GM19455 (cell line): ENCODE measurements around the gene DCST2.

Experiments used
- ATAC-seq: cut with Tn5 transposase; IDR thresholded peaks from one replicate; pipeline ENCODE4 v1.9.1; 2021; ENCODE audit not compliant: unreplicated experiment

DCST2 gene

DNA sequence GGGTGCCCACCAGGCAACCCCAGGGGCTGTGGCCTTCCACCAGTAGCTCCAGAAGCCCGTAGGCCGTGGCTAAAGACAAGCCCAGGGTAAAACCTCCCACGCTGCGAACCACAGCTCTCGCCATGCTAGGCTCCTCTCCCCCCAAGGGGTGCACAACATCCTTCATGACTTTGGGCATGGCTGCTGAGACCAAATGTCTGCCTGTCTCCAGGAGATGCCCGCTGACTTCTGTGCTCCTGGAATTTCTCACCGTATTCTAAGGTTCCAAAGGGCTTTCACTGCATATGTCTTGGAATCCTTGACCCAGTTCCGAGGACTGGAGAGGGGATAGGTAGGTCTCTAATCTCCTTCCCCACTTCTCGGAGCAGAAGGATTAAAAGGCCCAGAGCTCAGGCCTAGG lies at the start of gene DCST2, which contains the start of gene DCST1:
TSS of gene DCST2 (minus strand) at position 258 of the 400 bp plus-strand sequence. CDS start at position 178, 80 bp downstream.
TSS of gene DCST1 (plus strand) at position 301 of the 400 bp plus-strand sequence. CDS start 213 bp downstream, outside the sequence.
- no peak for ATAC-seq

DNA sequence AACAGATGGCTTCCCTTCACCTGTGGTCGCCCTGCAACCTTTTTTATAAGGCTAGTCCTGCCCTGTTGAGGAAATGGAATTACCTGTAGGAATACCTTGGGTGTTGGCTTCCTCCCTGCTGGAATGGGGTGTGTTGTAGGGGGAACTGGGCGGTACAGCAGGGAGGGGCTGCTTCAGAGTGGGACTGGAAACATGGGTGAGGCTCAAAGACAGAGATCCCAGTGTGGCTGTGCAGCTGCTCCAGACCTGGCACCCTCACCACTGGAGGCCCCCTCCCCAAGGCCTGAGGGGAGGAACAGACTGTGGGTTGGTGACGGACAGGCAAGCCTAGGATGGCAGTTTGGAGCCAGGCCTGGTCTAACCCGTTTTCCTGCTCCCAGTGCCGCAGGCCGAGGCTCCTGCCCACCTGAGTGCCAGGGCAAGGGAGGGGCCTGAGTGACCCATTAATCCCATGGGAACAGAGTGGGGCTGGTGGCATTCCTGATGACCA lies 49.5 kb upstream of the DCST2 start:
- ATAC-seq = no peak

DNA sequence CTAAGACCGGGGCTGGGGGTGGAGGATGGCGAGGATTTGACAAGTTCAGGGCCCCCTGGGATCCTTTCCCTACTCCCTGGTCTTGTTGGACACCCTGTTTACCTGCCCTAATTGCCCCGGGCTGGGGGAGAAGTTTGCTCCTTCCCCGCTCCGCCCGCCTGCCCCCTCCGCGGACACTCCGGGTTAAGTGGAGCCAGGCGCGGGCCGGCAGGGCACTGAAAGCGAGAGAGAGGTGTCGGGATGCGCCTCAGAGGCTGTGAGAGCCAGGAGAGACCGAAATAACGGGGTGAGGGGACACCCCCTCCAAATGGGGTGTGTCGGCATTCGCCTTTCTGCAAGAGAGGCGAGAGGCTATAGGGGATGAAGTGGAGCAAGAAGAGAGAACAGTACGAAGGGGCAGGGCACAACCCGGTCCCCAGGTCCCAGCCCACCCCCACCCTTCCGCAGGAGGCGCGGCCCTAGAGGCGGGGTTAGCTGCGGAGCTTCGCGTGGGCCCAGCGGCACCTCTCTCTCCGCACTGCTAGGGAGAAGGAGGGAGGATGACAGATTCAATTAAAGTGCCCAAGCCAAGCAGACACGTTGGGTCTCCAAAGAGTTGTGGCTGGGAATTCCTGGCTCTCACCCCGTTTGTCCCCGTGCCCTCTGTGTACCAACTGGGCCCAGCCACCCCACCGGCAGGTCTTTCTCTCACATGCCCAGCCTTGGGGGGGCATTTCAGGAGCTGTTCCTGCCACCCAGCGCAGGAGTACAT lies 48.9 kb upstream of the DCST2 start:
- no peak for ATAC-seq

DNA sequence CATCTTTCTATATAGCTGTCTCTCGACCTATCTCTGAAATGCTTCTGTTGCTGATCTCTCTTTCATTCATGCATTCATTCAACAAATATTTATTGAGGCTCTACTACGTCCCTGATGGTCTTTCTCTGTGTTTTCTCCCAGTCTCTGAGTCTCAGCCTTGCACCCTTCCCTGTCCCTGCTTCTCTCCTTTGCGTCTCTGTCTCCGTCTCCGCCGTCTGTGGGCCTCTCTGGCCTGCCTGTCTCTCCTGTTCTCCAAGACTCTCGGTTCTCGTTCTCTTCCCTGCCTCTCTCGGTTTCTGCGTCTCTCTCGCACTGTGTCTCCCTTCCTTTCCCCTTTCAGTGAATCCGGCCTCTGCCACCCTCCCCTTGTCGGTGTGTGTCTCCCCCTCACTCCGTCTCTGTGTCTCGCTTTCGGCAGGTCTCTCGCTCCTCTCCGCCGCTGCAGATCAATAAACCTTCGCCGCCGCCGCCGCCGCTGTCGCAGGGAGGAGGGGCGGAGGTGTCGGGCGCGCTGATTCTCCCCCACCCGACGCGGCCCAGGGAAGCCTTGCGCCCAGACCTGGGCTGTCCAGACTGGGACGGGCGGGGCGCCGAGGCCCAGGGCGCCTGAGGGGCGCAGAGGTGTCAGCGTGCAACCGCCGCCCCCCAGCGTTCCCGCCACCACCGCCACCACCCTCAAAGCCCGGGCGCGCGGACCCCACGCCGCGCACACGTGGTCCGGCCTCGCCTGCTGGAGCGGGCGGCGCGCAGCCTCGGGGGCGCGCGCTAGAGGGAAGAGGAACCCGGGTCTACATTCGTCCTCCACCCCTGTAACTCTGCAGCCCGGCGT lies 48.1 kb upstream of the DCST2 start:
- ATAC-seq = no peak

DNA sequence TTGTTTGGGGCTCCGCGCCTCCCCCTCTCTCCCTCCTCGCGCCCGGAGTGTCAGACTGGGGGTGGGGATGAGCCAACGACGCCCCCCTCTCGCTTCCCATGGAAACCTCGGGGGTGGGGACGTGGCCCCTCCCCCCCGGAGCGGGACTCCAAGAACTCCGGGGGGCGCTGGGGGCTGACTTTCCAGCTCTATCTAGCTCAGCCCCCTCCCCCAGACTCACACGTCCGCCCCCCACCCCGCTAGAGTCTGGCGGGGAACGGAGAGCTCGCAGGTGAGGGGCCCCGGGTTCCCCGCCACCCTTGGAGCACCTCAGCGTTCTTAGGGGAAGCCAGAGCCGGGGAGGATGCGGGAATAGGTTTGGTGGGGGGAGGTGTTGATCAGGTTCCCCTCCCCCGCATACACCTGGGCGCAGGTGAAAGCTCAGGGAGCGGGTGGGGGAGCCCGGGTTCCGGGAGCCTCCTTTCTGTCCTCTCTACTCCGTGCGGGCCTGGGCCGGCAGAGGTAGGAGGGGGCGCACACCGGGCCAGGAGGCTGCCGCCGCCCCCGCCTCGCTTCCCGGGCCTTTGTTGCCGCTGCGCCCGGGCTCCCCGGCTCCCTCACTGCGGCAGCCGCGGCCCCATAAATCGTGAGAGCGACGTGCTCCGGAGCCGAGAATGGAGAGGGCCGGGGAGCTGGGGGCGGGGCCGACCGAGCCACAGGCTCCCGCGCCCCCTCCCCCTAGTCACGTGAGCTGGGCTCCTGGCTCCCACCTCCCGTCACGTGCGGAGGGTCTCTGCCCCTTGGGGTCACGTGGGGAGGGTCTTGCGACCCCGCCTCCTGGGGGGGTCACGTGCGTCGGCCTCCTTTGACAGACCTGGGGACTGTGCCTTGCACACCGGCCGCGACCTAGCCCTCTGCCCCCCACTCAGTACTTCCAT lies 47.0 kb upstream of the DCST2 start:
- no peak for ATAC-seq

DNA sequence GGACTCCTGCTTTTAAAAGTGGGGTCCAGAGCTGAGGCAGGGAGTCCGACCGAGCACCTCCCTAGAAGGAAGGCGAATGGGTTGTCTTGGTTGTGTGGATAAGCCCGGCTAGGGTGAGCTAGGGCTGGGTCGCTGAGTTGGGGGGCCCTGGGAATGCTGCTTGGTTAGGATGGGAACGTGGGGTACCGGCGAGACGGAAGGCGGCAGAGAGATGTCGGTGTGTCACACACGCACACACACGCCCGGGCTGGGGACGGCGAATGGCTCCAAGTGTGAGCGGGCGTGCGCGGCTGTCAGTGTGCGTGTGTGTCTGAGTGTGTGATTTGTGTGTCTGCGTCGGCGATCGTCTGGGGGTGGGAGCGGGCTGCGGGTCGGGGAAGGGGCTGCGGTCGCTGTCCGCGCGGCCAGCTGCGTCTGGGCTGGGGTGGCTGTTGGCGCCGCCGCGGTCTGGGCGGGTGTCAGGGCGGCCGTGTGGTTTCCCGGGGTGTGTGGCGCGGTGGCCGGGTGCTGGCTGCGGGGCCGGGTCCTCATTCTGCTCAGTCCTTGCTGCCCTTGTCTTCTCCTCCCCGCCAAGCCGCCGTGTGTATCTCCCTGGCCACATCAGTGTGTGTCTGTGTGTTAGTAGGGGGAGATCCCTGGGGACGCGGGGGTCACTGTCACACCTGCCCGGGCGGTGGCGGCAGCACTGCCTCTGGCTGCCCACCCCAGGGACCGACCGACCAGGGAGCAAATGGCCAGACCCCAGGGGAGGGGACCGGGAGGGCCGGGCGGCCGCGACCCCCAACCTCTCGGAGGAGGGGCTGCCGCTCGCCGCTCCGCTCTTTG lies 46.1 kb upstream of the DCST2 start:
- ATAC-seq = no peak

DNA sequence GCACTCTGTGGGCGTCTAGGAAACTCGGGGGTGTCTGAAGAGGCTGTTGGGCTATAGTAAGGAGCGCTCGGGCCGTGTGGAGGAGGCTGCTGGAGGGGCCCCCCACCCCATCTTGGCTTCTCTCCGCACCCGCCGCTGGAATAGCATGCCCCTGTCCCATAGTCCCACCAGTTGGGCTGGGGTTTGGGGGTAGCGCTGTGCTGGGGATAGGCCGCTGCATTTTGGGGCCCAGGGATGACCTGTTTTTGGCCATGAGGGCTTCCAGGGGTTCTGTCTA lies 45.6 kb upstream of the DCST2 start:
- ATAC-seq = no peak

DNA sequence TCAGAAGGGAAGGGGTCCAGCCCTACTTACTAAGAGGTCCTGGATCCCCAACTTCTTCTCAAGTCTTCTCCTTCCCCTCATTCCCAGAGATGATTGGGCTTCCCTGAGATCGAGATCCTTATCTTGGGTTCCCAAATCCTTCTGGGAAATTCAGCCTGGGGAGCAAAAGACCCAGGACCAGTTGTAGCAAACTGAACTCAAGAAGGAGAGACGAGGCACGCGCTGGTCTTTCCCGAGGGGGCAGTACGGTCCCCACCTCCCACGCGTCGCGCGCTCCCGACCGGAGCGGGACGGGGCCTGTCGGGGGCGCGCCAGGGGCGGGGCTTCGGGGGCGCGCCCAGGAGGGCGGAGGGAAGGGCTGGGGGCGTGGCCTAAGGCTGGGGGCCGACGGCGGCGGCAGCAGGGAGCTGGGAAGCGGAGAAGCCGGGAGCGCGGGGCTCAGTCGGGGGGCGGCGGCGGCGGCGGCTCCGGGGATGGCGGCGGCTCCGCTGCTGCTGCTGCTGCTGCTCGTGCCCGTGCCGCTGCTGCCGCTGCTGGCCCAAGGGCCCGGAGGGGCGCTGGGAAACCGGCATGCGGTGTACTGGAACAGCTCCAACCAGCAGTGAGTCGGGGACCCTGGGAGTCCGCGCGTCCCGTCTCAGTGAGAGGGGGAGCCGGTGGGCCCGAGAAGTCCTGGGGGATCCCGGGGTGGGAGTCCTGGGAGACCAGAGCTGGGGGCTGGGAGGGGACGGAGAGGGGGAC lies 45.1 kb upstream of the DCST2 start, which contains the start of gene EFNA3:
TSS of gene EFNA3 (plus strand) at position 369 of the 741 bp plus-strand sequence. CDS start at position 474, 105 bp downstream.
- ATAC-seq = no peak

DNA sequence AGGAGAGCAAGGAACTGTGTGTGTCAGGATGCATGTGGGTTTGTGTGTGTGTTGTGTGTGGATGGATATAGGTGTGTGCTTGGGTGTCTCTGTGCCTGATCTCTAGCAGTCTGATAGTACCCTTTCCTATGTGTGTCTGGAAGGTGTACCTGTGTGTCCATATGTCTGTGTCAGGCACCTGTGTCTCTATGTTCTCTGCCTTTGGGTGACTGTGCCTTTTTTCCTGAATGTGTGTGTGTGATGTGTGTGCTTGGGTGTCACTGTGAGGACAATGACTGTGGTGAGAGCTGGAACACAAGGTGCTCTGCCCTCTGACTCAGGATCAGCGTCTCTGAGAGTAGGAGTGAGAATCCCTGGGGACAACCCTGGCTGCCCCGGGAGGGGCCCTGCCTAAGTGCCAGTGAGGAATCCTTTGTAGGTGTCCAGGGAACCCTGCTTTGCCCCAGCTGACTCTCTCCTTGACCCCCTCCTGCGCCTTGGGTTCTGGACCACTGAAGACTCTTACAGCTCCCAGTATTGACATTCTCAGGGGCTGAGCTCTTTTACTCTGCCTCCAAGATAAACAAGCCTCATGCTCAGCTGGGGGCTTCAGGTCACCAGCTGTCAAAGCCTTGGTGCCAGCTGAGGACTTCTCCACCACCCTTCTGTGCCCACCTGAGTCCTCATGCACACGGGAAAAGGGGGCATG lies 44.3 kb upstream of the DCST2 start:
- ATAC-seq = no peak

DNA sequence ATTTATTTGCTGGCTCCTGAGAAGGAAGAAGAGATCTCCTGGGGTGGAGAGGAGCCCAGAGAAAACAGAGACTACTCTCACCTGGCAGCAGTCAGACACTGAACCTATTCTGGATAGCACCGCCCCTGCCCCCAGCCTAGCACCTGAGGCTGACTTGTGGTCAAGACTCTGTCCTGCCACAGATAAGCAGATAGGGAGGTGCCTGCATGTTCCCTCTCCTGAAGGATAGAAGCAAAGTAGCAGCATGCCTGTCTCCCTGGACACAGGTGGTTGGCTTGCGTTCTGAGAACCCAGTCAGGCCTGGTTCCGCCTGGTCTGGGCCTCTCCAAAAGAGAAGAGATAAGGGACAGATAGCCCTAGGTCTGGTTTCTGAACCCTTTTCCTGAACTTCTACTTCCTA lies 43.8 kb upstream of the DCST2 start:
- no peak for ATAC-seq

DNA sequence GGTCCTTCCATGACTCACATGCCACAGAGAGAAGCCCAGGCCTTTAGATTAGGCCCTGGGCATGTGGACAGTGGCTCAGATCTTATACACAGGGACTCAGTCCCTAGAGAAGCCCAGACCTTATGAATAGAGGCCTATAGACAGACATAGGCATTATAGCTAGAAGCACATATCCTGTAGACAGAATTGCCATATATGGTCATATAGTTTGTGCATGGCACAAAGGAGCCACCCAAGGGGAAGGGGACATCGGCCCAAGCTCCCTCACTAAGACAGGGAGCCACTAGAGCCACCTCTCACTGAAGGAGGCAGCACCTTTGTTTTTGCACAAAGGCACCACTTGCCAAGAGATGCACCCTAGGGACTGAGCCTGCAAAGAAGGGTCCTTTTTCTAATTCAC lies 42.8 kb upstream of the DCST2 start:
- no peak for ATAC-seq

DNA sequence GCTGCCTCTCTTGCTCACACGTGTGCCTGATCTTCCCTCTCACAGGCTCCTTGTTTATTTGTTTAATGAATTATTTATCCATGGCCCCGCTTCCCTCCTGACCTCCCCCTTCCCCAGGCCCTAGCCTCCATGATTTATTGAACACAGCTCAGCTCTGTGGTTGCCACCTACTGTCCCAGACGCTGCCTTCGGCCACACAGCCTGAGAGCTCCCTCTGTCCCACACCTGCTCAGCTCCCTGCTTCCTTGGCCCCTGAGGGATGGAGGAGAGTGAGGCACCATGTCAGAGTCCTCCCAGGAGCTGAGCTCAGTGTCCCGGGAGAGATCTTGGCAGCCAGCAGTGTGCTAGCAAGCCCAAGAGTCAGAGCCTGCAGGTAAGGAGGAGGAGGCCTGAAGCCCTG lies 42.0 kb upstream of the DCST2 start:
- no peak for ATAC-seq

DNA sequence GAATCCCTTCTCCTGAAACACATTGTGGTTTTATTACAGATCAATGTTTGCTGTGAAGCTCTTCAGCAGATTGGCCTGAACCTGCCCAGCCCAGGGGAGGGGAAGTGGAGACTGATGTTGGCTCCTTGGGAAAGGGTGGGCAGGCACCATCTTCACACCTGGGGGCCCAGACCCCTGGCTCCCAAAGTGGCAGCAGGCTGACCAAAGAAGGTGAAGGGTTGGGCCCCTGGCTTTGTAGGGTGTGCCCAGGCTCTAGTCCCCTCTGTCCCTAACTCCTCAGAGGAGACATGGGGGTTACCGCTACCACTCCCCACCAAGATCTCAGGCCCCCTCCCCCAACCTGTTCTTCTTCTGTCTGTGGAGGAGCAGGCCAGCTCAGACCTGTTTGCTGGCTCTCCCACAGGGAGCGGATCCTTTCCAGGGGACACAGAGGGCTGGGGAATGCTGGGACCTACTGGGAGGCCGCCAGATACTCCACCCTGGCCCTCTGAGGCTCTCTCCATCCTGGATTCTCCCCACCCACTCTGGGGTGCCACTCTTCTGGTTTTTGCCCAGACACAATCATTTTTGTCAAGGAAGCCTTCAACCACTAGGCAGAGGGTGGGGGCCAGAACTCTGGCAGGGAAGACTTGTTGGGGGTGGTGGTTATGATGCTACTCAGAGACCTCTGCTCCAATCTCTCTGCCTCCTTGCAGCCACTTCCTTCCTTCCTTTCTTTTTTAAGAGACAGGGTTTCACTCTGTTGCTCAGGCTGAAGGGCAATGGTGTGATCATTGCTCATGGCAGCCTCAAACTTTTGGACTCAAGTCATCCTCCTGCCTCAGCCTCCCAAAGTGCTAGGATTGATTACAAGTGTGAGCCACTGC lies 40.0 kb upstream of the DCST2 start:
- no peak for ATAC-seq

DNA sequence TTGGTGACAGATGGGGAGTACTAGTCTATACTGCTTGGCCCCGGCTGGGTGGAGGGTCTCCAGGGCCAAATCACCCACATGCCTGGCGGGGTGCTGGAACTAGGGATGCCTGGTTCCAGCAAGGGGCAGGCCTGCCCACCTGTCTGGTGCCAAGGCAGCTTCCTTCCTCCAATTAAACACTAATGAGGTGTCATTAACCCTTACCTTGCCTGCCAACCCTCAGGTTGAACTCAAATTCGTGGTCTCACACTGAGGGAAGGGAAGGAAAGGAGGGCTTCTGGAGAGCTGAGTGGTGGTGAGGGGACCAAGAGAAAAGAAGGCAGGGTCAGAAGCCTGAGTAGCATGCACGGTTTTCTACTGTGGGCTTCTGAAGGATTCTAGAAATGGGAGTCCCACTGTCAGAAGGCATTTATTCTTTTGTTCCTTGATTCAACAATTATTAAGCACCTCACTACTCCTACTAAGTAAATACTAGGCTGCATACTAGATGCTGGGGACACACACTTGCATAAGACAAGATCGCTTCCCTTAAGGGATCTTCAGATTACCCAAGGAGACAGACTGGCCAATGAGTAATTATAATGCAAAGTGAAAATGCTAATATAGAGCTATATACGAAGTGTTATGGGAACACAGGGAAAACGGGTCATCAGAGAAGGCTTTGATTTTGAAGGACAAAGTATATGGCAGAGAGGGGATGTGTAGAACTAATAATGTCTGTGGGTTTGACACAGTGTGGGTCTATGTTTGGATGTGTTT lies 39.1 kb upstream of the DCST2 start:
- no peak for ATAC-seq

DNA sequence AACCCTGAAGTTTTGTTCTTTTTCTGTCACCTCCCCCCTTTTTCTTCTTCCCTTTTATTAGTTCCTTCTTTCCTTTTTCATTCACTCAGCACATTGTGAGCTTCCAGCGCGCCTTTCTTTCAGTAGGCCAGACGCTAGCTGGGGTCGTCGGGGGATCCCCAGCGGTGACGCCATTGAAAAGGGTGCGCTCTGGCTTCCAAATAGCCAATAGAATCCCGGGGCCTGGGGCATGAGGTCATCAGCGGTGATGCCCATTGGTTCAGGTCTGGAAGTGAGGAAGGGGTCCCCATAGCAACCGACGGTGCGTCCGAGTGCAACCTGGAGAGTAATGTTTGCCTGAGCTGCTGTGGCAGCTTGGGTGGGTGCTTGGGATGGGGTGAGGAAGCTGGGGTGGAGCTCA lies 38.1 kb upstream of the DCST2 start:
- ATAC-seq = no peak

DNA sequence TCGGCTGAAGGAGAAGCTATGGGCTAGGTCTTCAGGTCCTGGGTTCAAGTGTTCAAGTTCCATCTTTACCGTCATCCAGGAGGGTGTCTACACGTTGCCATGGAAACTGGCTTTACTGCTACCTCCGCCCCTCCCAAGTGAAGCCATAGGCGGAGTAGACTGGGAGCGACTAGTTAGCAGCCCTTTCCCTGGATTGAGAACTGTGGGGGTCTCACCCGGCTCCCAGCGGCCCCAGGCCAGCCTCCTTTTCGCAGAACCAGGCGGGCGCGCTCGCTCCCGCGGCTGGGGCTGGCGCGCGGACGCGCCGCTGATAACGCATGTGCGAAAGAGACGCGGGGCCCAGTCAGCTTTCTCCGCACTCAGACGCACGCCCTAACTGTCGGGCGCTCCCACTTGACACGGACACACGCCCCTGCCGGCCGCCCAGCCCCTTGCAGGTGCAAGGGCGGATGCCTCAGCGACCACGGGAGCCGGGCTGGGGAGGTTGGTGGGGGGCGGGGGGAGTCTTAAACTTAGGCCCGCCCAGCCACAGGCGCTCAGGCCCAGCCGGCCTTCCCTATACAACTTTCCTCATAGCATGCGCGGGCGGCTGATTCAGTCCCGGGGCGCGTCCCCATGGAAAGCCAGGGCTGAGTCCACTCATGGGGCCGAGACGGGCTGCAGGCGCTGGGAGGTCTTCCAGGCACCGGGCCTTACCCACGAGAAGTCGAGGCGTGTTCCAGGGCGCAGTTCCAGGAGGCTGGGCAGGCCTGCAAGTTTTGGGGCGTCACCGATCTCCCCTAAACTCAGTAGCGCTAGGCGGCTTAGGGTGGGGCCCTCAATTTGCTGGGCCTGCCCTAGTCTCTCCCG lies 37.4 kb upstream of the DCST2 start:
- no peak for ATAC-seq
